Activated CD4-positive, CD25-positive, alpha-beta regulatory T cell treated with anti-CD3 and anti-CD28 coated beads, Interleukin-2, amount 50 U/mL, for 16 hours (primary cell): Measurements from ENCODE around the gene APOE.
"Not testable (repeated sequence)": the region's sequence is repeated elsewhere in the genome, so short reads cannot be mapped to it uniquely, and the experiment has no call there.

Experiments used
- DNase-seq: peaks from one replicate; pipeline ENCODE4 v3.0.0-alpha.2; 2020; ENCODE audit warnings: low read depth, low spot score

APOE gene

DNA sequence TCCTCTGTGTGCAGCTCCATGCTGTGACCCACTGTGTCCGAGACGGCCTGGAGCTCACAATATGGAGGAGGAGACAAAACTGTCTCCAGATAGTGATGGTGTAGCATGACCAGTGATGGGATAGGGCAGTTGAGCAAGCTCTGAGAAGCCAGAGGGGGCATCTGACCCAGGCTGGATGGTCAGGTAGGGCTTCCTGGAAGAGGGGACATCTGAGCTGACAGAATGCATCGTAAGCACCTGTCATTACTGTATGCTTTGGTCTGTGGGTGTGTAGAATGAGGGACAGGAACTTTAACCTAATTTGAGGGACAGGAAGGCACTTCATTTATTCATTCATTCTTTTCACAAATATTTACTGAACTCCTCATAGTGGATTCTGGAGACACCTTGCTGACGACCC lies 21.0 kb upstream of the APOE start:
- no peak for DNase-seq

DNA sequence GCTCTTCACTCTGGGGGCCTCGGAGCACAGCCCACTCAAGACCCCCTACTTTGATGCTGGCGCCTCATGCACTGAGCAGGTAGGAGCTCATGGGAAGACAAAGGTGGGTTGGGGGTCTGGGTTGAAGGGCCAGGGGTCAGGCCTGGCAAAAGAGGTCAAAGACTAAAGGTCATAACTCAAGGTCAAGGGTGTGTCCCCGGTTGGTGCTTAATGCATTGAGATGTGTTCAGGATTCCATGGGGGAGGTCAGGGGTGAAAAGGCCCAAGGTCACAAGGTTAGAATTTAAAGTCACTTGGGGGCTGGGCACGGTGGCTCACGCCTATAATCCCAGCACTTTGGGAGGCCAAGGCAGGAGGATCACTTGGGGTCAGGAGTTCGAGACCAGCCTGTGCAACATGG lies 19.5 kb upstream of the APOE start:
- DNase-seq: no peak

DNA sequence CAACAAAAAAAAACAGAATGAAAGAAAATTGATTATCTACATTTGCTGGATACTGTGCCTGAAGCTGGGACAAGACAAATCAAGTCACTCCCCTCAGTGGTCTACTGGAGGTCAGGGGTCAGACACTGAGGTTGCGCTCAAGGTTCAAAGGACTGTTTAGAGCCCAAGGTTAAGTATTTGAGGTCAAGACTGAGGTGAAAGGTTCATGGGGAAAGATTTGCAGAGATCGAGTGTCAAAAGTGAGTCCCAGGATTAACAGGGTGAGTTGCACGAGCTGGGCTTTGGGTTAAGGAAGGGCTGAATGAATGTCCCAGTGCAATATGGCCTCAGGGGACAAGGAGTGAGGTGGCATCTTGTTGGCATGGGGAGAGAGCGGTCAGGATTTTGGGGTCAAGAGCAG lies 17.9 kb upstream of the APOE start:
- DNase-seq: no peak

DNA sequence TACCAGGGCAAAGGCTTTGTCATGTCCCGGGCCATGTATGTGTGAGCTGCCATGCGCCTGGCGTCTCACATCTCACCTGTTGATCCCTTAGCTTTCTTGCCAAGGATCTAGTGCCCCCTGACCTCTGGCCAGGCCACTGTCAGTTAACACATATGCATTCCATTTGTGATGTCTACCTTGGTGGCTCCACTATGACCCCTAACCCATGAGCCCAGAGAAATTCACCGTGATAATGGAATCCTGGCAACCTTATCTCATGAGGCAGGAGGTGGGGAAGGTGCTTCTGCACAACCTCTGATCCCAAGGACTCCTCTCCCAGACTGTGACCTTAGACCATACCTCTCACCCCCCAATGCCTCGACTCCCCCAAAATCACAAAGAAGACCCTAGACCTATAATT lies 17.3 kb upstream of the APOE start:
- DNase-seq: not testable (repeated sequence)

DNA sequence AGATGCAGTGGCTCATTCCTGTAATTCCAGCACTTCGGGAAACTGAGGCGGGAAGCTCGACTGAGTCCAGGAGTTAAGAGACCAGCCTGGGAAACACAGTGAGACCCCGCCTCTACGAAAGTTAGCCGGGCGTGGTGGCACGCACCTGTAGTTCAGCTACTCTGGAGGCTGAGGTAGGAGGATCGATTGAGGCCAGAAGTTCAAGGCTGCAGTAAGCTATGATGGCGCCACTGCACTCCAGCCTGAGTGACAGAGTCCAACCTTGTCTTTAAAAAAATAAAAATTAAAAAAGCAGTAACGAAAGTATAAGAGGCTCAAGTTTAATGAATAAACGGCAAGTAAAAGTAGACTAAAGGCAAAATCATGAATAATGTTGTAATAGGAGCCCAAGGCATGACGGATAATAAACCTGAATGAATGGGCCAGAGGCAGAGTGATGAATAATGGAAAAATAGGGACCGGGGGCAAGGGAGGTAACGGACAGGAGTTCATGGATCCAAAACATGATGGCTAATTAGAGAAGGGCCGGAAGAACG lies 15.7 kb upstream of the APOE start:
- DNase-seq: no peak

DNA sequence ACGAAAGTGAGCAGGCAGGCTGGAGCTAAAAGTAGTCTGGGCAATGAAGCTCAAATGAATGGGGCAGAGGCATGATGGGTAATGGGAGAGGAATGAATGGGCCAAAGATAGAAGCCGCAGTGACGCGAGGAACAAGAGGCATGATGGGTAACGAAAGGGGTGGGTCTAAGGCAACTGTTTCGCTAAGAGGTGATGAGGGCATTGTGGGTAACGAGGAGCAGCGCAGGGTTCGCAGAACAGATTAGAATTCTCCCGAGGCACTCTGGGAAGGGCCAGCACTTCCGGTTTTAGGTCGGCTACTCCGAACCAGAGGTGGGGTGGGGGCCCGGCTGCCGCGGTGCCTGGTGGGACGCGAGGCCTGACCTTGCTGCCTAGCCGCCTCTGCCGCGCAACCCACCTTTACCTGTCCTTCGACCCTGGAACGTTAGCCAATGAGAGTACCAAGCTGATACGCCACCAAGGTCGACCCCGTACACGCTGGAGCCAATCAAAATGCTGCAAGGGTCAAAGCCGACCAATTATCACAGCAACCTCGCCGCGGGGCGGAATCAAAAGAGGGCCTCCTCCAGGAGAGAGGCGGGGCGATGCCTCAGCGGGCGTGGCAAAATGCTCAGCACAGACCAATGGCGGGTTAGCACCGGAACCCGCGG lies 15.1 kb upstream of the APOE start:
- peak; percentile 100 for DNase-seq

DNA sequence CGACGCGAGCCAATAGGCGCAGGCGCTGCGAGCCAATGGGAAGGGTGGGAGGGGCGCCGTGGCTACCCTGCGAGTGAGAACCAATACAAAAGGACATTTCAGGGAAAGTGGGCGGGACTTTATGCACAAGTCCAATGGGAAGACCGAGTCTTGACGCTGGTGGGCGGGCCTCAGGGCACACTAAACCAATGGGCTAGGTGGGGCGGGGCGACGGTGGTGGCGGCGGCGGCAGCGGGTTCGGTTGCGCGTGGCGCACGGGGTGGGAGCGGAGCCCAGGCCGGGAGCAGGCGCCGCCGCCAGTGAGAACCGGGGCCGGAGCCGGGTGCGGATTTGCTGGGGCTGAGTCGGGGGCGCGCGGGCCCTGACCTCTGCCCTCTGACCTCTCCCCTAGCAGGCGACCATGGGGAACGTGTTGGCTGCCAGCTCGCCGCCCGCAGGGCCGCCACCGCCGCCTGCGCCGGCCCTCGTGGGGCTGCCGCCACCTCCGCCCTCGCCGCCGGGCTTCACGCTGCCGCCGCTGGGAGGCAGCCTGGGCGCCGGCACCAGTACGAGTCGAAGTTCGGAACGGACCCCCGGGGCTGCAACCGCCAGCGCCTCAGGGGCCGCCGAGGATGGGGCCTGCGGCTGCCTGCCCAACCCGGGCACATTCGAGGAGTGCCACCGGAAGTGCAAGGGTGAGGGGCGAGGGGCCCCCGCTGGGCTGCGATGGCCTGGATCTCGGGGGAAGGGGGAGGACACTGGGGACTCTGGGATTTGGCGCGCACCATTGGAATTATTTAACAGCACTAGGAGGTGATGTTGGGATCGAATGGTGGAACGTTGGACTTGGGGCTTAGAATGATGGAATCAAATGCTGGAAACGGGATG lies 14.3 kb upstream of the APOE start, which contains the start of gene TOMM40:
TSS of gene TOMM40 (plus strand) at position 239 of the 867 bp plus-strand sequence. CDS start at position 401, 162 bp downstream.
- no peak for DNase-seq

DNA sequence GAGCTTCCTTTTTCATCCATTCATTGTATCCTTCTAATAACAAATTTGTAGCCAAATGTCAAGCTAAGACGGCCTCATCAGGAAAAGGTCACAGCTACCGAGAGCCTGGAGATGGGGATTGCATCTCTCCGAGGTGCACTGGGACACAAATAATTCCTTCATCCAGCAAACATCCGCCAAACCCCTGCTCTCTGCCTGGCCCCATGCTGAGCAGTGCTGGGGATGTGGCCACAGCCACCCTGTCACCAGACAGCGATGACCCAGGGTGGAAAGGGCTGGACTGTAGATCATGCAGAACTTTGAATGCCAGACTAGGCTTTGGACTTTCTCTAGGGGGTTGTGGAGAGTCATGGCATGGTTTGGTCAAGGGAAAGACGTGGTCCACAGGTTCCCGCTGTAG lies 12.7 kb upstream of the APOE start:
- DNase-seq: no peak

DNA sequence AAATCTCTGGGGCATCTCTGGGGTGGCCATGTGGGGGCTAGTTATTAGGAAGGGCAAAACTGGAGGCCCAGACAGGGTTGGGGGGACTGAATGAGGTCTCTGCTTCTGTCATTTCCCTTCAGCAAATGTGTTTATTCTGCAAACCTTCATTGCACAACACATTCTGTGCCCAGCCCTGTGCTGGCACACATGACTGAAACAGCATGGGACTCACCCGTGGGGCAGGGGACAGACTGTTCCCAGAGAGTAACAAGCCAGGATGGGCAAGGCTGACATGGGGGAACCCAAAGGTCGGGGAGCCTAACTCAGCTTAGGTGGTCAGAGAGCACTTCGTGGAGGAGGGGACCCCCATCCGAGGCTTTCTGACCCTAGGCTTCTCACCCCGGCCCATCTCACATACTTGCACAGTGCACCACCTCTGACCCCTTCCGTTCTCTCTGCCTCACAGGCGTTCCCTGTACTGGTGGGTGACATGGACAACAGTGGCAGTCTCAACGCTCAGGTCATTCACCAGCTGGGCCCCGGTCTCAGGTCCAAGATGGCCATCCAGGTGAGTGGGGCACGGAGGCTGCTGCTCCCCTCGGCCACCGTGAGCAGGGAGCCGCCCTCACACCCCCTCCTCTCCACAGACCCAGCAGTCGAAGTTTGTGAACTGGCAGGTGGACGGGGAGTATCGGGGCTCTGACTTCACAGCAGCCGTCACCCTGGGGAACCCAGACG lies 12.1 kb upstream of the APOE start:
- DNase-seq: no peak

DNA sequence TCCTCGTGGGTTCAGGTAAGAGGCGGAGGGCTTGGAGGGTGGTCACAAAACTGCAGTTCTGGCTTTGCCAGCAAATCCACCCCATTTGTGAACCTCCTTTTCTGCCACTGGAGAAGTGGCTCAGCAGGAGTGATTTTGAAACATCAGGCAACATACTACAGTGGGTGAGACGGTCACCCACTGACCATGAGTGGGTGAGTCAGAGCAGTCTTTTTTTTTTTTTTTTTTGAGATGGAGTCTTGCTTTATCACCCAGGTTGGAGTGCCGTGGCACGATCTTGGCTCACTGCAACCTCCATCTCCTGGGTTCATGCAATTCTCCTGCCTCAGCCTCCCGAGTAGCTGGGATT lies 11.6 kb upstream of the APOE start:
- DNase-seq: no peak

DNA sequence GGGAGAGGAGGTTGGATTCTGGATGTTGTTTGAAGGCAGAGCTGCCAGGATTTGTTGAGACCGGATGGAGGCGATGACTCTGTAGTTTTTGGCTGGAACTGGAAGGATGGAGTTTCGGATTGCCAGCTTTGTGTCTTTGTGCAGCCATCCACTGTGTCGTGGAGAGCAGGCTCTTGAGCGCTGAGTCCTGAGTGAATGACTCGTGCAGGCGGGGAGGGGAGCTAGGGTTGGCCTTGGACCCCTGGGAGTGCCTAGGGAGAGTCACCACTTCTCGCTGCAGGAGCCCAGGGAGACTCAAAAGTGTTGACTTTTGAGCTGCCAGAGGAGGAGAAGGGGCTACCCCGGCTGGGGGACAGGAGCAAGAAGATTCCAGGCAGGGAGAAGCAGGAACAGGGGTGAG lies 10.7 kb upstream of the APOE start:
- DNase-seq: no peak

DNA sequence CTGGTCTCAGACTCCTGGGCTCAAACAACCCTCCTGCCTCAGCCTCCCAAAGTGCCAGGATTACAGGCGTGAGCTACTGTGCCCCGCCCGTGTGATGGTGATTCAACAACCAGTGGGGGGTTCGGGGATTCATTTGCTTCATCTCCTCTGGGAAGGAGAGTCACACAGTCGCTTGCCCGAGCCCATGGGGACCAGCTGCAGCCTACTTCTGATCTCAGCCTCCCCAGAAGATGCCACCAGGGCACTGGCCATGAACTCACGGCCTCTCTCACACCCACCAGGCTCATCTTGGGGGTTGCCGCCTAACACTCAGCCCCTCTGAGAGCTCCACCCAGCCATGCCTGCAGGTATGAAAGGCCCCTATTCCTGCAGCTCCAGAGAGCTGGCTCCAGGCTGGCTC lies 7.8 kb upstream of the APOE start:
- DNase-seq: no peak

DNA sequence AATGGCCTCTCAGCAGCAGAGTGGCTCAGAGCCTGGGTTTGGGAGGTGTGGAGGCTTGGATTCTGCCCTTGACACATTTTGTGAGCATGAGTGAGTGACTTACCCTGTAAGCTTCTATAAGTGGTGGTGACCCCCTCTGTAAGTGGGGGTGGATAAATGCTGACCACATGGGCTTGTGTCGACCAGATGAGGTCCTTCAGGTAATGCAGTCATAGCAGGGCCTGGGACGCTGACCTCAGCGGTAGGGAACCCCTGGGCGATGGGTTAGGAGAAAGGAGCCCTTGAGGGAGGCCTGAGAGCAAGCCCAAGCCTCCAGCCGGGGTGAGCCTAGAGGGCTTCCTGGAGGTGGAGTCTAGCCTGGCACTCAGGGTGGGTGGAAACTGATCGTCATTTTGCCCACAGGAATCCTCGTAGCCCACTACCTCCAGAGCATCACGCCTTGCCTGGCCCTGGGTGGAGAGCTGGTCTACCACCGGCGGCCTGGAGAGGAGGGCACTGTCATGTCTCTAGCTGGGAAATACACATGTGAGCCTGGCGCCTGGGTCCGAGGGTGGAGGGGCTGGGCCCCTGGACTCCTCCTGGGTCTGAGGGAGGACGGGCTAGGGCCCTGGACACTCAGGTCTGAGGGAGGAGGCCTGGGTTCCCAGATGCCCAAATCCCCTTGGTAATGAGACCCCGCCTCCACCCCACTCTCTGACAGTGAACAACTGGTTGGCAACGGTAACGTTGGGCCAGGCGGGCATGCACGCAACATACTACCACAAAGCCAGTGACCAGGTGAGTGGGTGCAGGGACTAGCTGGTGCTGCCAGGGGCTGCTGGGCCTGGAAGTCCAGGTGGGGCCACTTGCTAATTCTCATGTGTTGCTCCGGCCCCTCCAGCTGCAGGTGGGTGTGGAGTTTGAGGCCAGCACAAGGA lies 5.0 kb upstream of the APOE start:
- DNase-seq: no peak

DNA sequence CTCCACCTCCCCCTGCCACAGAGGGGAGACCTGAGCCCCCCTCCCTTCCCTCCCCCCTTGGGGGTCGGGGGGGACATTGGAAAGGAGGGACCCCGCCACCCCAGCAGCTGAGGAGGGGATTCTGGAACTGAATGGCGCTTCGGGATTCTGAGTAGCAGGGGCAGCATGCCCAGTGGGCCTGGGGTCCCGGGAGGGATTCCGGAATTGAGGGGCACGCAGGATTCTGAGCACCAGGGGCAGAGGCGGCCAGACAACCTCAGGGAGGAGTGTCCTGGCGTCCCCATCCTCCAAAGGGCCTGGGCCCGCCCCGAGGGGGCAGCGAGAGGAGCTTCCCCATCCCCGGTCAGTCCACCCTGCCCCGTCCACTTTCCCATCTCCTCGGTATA lies 2.4 kb upstream of the APOE start:
- no peak for DNase-seq

DNA sequence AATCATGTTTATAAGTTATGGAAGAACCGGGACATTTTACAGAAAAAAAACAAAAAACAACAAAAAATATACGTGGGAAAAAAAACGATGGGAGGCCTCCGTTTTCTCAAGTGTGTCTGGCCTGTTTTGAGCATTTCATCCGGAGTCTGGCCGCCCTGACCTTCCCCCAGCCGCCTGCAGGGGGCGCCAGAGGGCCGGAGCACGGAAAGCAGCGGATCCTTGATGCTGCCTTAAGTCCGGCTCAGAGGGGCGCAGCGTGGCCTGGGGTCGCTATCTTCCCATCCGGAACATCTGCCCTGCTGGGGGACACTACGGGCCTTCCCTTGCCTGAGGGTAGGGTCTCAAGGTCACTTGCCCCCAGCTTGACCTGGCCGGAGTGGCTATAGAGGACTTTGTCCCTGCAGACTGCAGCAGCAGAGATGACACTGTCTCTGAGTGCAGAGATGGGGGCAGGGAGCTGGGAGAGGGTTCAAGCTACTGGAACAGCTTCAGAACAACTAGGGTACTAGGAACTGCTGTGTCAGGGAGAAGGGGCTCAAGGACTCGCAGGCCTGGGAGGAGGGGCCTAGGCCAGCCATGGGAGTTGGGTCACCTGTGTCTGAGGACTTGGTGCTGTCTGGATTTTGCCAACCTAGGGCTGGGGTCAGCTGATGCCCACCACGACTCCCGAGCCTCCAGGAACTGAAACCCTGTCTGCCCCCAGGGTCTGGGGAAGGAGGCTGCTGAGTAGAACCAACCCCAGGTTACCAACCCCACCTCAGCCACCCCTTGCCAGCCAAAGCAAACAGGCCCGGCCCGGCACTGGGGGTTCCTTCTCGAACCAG lies 1.8 kb upstream of the APOE start:
- DNase-seq: peak; percentile 65

DNA sequence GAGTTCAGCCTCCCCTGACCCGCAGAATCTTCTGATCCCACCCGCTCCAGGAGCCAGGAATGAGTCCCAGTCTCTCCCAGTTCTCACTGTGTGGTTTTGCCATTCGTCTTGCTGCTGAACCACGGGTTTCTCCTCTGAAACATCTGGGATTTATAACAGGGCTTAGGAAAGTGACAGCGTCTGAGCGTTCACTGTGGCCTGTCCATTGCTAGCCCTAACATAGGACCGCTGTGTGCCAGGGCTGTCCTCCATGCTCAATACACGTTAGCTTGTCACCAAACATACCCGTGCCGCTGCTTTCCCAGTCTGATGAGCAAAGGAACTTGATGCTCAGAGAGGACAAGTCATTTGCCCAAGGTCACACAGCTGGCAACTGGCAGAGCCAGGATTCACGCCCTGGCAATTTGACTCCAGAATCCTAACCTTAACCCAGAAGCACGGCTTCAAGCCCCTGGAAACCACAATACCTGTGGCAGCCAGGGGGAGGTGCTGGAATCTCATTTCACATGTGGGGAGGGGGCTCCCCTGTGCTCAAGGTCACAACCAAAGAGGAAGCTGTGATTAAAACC lies 1.1 kb upstream of the APOE start:
- no peak for DNase-seq

DNA sequence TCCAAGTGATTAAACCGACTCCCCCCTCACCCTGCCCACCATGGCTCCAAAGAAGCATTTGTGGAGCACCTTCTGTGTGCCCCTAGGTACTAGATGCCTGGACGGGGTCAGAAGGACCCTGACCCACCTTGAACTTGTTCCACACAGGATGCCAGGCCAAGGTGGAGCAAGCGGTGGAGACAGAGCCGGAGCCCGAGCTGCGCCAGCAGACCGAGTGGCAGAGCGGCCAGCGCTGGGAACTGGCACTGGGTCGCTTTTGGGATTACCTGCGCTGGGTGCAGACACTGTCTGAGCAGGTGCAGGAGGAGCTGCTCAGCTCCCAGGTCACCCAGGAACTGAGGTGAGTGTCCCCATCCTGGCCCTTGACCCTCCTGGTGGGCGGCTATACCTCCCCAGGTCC lies 2.0 kb downstream of the APOE start:
- DNase-seq: no peak

DNA sequence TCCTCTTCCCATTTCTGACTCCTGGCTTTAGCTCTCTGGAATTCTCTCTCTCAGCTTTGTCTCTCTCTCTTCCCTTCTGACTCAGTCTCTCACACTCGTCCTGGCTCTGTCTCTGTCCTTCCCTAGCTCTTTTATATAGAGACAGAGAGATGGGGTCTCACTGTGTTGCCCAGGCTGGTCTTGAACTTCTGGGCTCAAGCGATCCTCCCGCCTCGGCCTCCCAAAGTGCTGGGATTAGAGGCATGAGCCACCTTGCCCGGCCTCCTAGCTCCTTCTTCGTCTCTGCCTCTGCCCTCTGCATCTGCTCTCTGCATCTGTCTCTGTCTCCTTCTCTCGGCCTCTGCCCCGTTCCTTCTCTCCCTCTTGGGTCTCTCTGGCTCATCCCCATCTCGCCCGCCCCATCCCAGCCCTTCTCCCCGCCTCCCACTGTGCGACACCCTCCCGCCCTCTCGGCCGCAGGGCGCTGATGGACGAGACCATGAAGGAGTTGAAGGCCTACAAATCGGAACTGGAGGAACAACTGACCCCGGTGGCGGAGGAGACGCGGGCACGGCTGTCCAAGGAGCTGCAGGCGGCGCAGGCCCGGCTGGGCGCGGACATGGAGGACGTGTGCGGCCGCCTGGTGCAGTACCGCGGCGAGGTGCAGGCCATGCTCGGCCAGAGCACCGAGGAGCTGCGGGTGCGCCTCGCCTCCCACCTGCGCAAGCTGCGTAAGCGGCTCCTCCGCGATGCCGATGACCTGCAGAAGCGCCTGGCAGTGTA lies 2.7 kb downstream of the APOE start:
- DNase-seq: no peak

DNA sequence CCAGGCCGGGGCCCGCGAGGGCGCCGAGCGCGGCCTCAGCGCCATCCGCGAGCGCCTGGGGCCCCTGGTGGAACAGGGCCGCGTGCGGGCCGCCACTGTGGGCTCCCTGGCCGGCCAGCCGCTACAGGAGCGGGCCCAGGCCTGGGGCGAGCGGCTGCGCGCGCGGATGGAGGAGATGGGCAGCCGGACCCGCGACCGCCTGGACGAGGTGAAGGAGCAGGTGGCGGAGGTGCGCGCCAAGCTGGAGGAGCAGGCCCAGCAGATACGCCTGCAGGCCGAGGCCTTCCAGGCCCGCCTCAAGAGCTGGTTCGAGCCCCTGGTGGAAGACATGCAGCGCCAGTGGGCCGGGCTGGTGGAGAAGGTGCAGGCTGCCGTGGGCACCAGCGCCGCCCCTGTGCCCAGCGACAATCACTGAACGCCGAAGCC lies 3.3 kb downstream of the APOE start:
- DNase-seq: no peak
